Measurements from ENCODE around the gene CENPN.

GRCh38 chr16:81081014-81081413, 74.0 kb downstream of the CENPN start:
- no peak for TF ChIP-seq POLR2A (IDR thresholded peaks at IDR 0.05; ENCODE audit: low read length)
- TF ChIP-seq GATA1 (IDR thresholded peaks at IDR 0.05; ENCODE audit: low read depth, low read length): no peak
